Smooth muscle cell (in vitro differentiated cells): Measurements from ENCODE around the gene C11orf65. TPM values are rescaled to one million over a fixed set of nuclear protein-coding genes. Genes with fewer than 3 reads are reported as not detected.

Experiments used
- DNase-seq: peaks from one replicate; lab custom pipeline; 2025; ENCODE audit not compliant: unreplicated experiment; lab: John Stamatoyannopoulos, UW
- H2AFZ ChIP-seq: fragments of 200-600 bp; sonication (generic); 2 replicates; pipeline ENCODE4 v1.6.0; 2016; ENCODE audit warnings: antibody characterized with exemption, low read depth, mild to moderate bottlenecking
- H3F3A ChIP-seq: fragments of 200-600 bp; sonication (generic); 2 replicates; pipeline ENCODE4 v1.6.0; 2017; ENCODE audit warnings: antibody characterized with exemption, low read depth
- H3K27ac ChIP-seq: fragments of 200-600 bp; sonication (generic); 2 replicates; pipeline ENCODE4 v1.5.1; 2016; ENCODE audit warnings: low read depth, mild to moderate bottlenecking
- H3K27me3 ChIP-seq: fragments of 200-600 bp; sonication (generic); 2 replicates; pipeline ENCODE4 v1.6.1; 2016; ENCODE audit warnings: low read depth, mild to moderate bottlenecking
- H3K36me3 ChIP-seq: fragments of 200-600 bp; sonication (generic); 2 replicates; pipeline ENCODE4 v1.5.1; 2016; ENCODE audit warnings: low read depth
- H3K4me1 ChIP-seq: fragments of 200-600 bp; sonication (generic); 2 replicates; pipeline ENCODE4 v1.5.1; 2016; ENCODE audit warnings: low read depth
- H3K4me2 ChIP-seq: fragments of 200-600 bp; sonication (generic); 2 replicates; pipeline ENCODE4 v1.6.0; 2016; ENCODE audit warnings: mild to moderate bottlenecking
- H3K4me3 ChIP-seq: fragments of 200-600 bp; sonication (generic); 2 replicates; pipeline ENCODE4 v1.5.1; 2016; ENCODE audit warnings: mild to moderate bottlenecking
- H3K79me2 ChIP-seq: fragments of 200-600 bp; sonication (generic); 2 replicates; pipeline ENCODE4 v1.6.0; 2016; ENCODE audit warnings: low read depth, mild to moderate bottlenecking
- H3K9ac ChIP-seq: fragments of 200-600 bp; sonication (generic); 2 replicates; pipeline ENCODE4 v1.6.0; 2016; ENCODE audit warnings: low read depth
- H3K9me3 ChIP-seq: fragments of 200-600 bp; sonication (generic); replicated peaks from 2 replicates; pipeline ENCODE4 v1.5.1; 2016; ENCODE audit warnings: low read depth
- H4K20me1 ChIP-seq: fragments of 200-600 bp; sonication (generic); 2 replicates; pipeline ENCODE4 v1.6.0; 2016; ENCODE audit warnings: low read depth
- CTCF ChIP-seq: fragments of 200-600 bp; sonication (generic); IDR thresholded peaks from 2 replicates; pipeline ENCODE4 v1.5.1; 2017; ENCODE audit warnings: borderline replicate concordance, mild to moderate bottlenecking, antibody characterized with exemption; ENCODE audit not compliant: insufficient read depth, poor library complexity, severe bottlenecking
- WGBS: methylation state at CpG from one replicate; pipeline ENCODE4 v1.1.7; 2016; ENCODE audit warnings: low lambda C conversion rate; 5-methylcytosine and 5-hydroxymethylcytosine counted together
- polyA plus RNA-seq: library from polyadenylated mRNA; unstranded; fragments of >200 nt; fragmentation: Nextera tagmentation; extraction: Ambion mirVana; gene quantifications from 2 replicates; pipeline ENCODE4 v1.2.1, GENCODE V29; 2016
- total RNA-seq: library from RNA; depleted of rRNA; stranded (reverse); fragments of >200 nt; gene quantifications from 2 replicates; pipeline ENCODE4 v1.2.3, GENCODE V29; 2014

C11orf65 gene
- total and polyA plus RNA-seq, 2 experiments from 2014 or later: 1.9 TPM

DNA sequence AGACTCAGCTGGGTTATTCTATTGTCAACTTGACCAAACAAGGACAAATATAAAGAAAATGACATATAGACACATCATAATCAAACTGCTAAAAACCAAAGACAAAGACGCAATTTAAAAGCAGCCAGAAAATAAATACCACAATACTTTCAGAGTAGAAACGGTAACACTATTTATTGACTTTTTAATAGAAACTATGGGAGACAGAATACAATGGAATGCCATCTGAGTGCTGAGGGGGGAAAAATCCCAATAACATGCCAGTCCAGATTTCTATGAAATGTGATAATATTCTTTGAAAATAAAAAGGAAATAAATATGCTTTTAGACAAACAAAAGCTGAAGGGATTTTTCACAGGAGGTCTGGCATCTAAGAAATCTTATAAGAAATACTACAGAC is 30.7 kb downstream of the C11orf65 start:
- Histone ChIP-seq H4K20me1 (no peaks in the 10 kb centered on the region), H3K9ac (no peak overlapping the region), H3K4me3 (no peak overlapping the region), H3K36me3 (no peaks in the 10 kb centered on the region), H3K79me2 (no peaks in the 10 kb centered on the region), H3K9me3 (no peaks in the 10 kb centered on the region), H3K4me1 (no peaks in the 10 kb centered on the region), H2AFZ (no peak overlapping the region), H3F3A (no peaks in the 10 kb centered on the region), H3K27ac (no peak overlapping the region), H3K27me3 (no peaks in the 10 kb centered on the region), H3K4me2 (no peak overlapping the region)
- DNase-seq: no peak
- WGBS: 100% methylated on average over 2 of the region's 2 CpGs
- TF ChIP-seq CTCF: no peak

- Histone ChIP-seq H3K36me3 (no peaks in the 10 kb centered on the region), H3K9ac (no peak overlapping the region), H2AFZ (no peak overlapping the region), H3F3A (no peaks in the 10 kb centered on the region), H3K4me2 (no peak overlapping the region), H3K27ac (no peak overlapping the region), H3K4me3 (no peak overlapping the region), H4K20me1 (no peaks in the 10 kb centered on the region), H3K4me1 (no peaks in the 10 kb centered on the region), H3K27me3 (no peaks in the 10 kb centered on the region), H3K79me2 (no peaks in the 10 kb centered on the region), H3K9me3 (no peaks in the 10 kb centered on the region)
- 100% methylated on average over 1 of the region's 1 CpG for WGBS
- DNase-seq: no peak
- no peak for TF ChIP-seq CTCF
These were observed 32.3 kb downstream of the C11orf65 start for GRCh38 chr11:108435066-108435465.

DNA sequence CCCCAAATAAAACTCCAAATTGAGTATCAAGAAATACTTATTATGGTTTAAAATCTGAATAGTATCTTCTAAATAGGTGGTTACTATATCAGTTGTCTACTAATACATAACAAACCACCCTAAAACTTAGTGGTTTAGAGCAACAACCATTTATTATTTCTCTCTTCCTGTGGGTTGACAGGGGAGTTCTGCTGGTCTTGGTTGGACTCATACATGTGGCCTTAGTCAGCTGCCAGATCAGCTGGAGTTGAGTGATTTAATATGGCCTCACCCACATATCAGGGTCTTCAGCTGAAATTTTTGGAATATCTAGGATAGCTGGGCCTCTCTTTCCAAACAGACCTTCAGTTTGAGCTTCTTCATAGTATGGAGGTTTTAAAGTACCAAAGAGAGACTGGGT is 34.5 kb downstream of the C11orf65 start:
- no peaks in the 10 kb centered on the region for H3K36me3 ChIP-seq
- no peaks in the 10 kb centered on the region for H3F3A ChIP-seq
- no peaks in the 10 kb centered on the region for H3K4me1 ChIP-seq
- H3K4me3 ChIP-seq: no peak overlapping the region
- H3K27ac ChIP-seq: peak overlapping the region; percentile 51
- no peak overlapping the region for H3K4me2 ChIP-seq
- no peaks in the 10 kb centered on the region for H4K20me1 ChIP-seq
- H3K27me3 ChIP-seq: no peaks in the 10 kb centered on the region
- H3K9ac ChIP-seq: no peak overlapping the region
- DNase-seq: no peak
- no peaks in the 10 kb centered on the region for H3K9me3 ChIP-seq
- H2AFZ ChIP-seq: no peak overlapping the region
- TF ChIP-seq CTCF: no peak
- no peaks in the 10 kb centered on the region for H3K79me2 ChIP-seq

- Histone ChIP-seq H3K9ac (no peak overlapping the region), H2AFZ (no peak overlapping the region), H3K9me3 (no peaks in the 10 kb centered on the region), H3K4me3 (no peak overlapping the region), H3K4me2 (no peak overlapping the region), H3K27ac (no peak overlapping the region), H4K20me1 (no peaks in the 10 kb centered on the region), H3F3A (no peaks in the 10 kb centered on the region), H3K36me3 (no peaks in the 10 kb centered on the region), H3K79me2 (no peaks in the 10 kb centered on the region), H3K4me1 (no peaks in the 10 kb centered on the region), H3K27me3 (no peaks in the 10 kb centered on the region)
- DNase-seq: no peak
- WGBS: 82% methylated on average over 1 of the region's 1 CpG
- no peak for TF ChIP-seq CTCF
These were observed 35.3 kb downstream of the C11orf65 start for GRCh38 chr11:108431997-108432396.
